Endothelial cell of umbilical vein (primary cell): Measurements from ENCODE around the gene MYADM. TPM values are rescaled to one million over a fixed set of nuclear protein-coding genes. Genes with fewer than 3 reads are reported as not detected.

Experiments
- BruUV-seq: library from RNA; stranded (reverse); fragments of 400-500 nt; replicated peaks from 2 replicates; lab custom pipeline; 2021; lab: Mats Ljungman, UMichigan
- CTCF ChIA-PET: fragments of 300-600, 350-600 bp; sonication (Branson Sonifier 250); formaldehyde crosslinking; loops from one replicate; lab custom pipeline; 2021; ENCODE audit warnings: antibody characterized with exemption, inconsistent platforms; lab: Charles Lee
- POLR2A ChIA-PET: fragments of 300-600, 350-600 bp; sonication (Branson Sonifier 250); formaldehyde crosslinking; loops from one replicate; lab custom pipeline; 2021; ENCODE audit warnings: antibody characterized with exemption, inconsistent platforms; lab: Charles Lee
- DNase-seq: peaks from one replicate; pipeline ENCODE4 v3.0.0-alpha.2; 2011; ENCODE audit warnings: low read depth, low spot score
- FAIRE-seq: peaks from 2 replicates; lab custom pipeline; 2011; peaks lifted over from hg19 to GRCh38; lab: Jason Lieb, UNC
- H2AFZ ChIP-seq: 2 replicates; pipeline ENCODE4 v1.6.0; 2012; ENCODE audit warnings: low read depth, low read length, control low read depth, inconsistent platforms
- H3K27ac ChIP-seq: 2 replicates; pipeline ENCODE4 v1.5.1; 2011; ENCODE audit warnings: low read depth, mild to moderate bottlenecking, control low read depth, low read length, moderate library complexity; ENCODE audit not compliant: insufficient read depth
- H3K27me3 ChIP-seq, 2 experiments: 2 replicates each; pipeline versions ENCODE4 v1.6.0 to v1.6.1; 2011; ENCODE audit warnings: low read length in 2 of 2, mixed read lengths in 1 of 2; ENCODE audit not compliant: control insufficient read depth in 2 of 2, insufficient read depth in 2 of 2
- H3K36me3 ChIP-seq, 2 experiments: 2 replicates in 1 of 2; 3 replicates in 1 of 2; pipeline ENCODE4 v1.5.1; 2011; ENCODE audit warnings: low read length in 2 of 2, mild to moderate bottlenecking in 1 of 2, moderate library complexity in 1 of 2; ENCODE audit not compliant: control insufficient read depth in 2 of 2, insufficient read depth in 2 of 2; ENCODE audit errors: extremely low read depth in 1 of 2
- H3K4me1 ChIP-seq: 3 replicates; pipeline ENCODE4 v1.5.1; 2011; ENCODE audit warnings: mild to moderate bottlenecking, low read length; ENCODE audit not compliant: control insufficient read depth, insufficient read depth; ENCODE audit errors: extremely low read depth
- H3K4me2 ChIP-seq: 2 replicates; pipeline ENCODE4 v1.6.1; 2011; ENCODE audit warnings: low read length, control low read depth, mixed read lengths; ENCODE audit not compliant: insufficient read depth
- H3K4me3 ChIP-seq, 3 experiments: fragments of 200-600 bp in 1 of 3; sonication (generic), shearing (Covaris generic) in 1 of 3; replicated peaks in 1 of 3; 2 replicates each; pipeline ENCODE4 v1.5.1; 2011 to 2016; ENCODE audit warnings: control low read depth in 3 of 3, low read length in 3 of 3, mild to moderate bottlenecking in 2 of 3, inconsistent platforms in 1 of 3, low read depth in 1 of 3, moderate library complexity in 1 of 3; ENCODE audit not compliant: insufficient read depth in 1 of 3
- H3K79me2 ChIP-seq: 2 replicates; pipeline ENCODE4 v1.6.0; 2012; ENCODE audit warnings: low read length, inconsistent platforms; ENCODE audit not compliant: control insufficient read depth, insufficient read depth
- H3K9ac ChIP-seq: replicated peaks from 2 replicates; pipeline ENCODE3; 2011; ENCODE audit warnings: low read length, control low read depth; ENCODE audit not compliant: insufficient read depth; ENCODE audit errors: extremely low read depth
- H3K9me1 ChIP-seq: replicated peaks from 3 replicates; pipeline ENCODE4 v1.6.0; 2011; ENCODE audit warnings: mild to moderate bottlenecking, low read length; ENCODE audit not compliant: control insufficient read depth, insufficient read depth; ENCODE audit errors: extremely low read depth
- H3K9me3 ChIP-seq: replicated peaks from 2 replicates; pipeline ENCODE4 v1.5.1; 2012; ENCODE audit warnings: low read length, inconsistent platforms; ENCODE audit not compliant: control insufficient read depth, insufficient read depth
- H4K20me1 ChIP-seq: replicated peaks from 2 replicates; pipeline ENCODE3; 2011; ENCODE audit warnings: mild to moderate bottlenecking, low read length; ENCODE audit not compliant: control insufficient read depth, insufficient read depth; ENCODE audit errors: extremely low read depth
- EZH2 ChIP-seq: IDR thresholded peaks from 2 replicates; pipeline ENCODE4 v1.6.1; 2012; ENCODE audit warnings: borderline replicate concordance, low read depth, mild to moderate bottlenecking, moderate library complexity, low read length, inconsistent platforms; ENCODE audit not compliant: severe bottlenecking
- JUN ChIP-seq: IDR thresholded peaks from 2 replicates; pipeline ENCODE4 v1.6.1; 2011; ENCODE audit warnings: borderline replicate concordance, low read depth; ENCODE audit not compliant: insufficient read length, insufficient read depth
- MYC ChIP-seq: IDR thresholded peaks from one replicate; pipeline ENCODE4 v1.6.1; 2011; ENCODE audit warnings: mild to moderate bottlenecking, low read depth, low read length
- POLR2A ChIP-seq: IDR thresholded peaks from 2 replicates; pipeline ENCODE4 v1.6.1; 2012; ENCODE audit warnings: low read depth, mild to moderate bottlenecking, control low read depth, low read length
- POLR2AphosphoS5 ChIP-seq: IDR thresholded peaks from 2 replicates; pipeline ENCODE4 v1.6.1; 2012; ENCODE audit warnings: low read depth, mild to moderate bottlenecking, control low read depth, low read length, moderate library complexity; ENCODE audit not compliant: insufficient read depth
- dilution Hi-C: fragments of 300-500 bp; cut with MboI; formaldehyde crosslinking; loops from one replicate; pipeline ENCODE4 v1.15.0; 2019; ENCODE audit warnings: low sequenced_read_pairs; ENCODE audit not compliant: extremely low pct_ligation_motif_present
- intact Hi-C: fragments of 100-400 bp; cut with micrococcal nuclease; formaldehyde crosslinking; loops from one replicate; pipeline ENCODE4 v1.10.0; 2022
- polyA plus RNA-seq, 4 experiments: library from polyadenylated mRNA; depleted of rRNA in 3 of 4; stranded (reverse) in 3 of 4; unstranded in 1 of 4; fragments of >200 nt; gene quantifications; 2 replicates each; pipeline versions ENCODE4 v1.2.1 to v1.2.3, GENCODE V29; 2011 to 2012; ENCODE audit warnings: missing spikeins in 1 of 4
- total RNA-seq: library from RNA; stranded (reverse); gene quantifications from 2 replicates; pipeline ENCODE4 v1.2.3, GENCODE V29; 2021
- TF ChIP-seq, protein P1 (sequence below): IDR thresholded peaks from 2 replicates; pipeline ENCODE4 v1.6.1; 2011; ENCODE audit not compliant: insufficient read depth, insufficient read length
- TF ChIP-seq, protein P2 (sequence below), 2 donors: IDR thresholded peaks; 1 replicate in 1 of 2; 2 replicates in 1 of 2; pipeline ENCODE4 v1.5.1; 2011; ENCODE audit warnings: low read length in 2 of 2, mild to moderate bottlenecking in 2 of 2, moderate library complexity in 2 of 2, control low read depth in 1 of 2, inconsistent platforms in 1 of 2, low read depth in 1 of 2; ENCODE audit not compliant: insufficient read depth in 1 of 2; ENCODE audit errors: extremely low read depth in 1 of 2

MYADM gene
- total and polyA plus RNA-seq, 2 donors (not counting 3 experiments of a cell fraction or from before 2014, with no cell fraction given): 100 to 133 TPM

DNA sequence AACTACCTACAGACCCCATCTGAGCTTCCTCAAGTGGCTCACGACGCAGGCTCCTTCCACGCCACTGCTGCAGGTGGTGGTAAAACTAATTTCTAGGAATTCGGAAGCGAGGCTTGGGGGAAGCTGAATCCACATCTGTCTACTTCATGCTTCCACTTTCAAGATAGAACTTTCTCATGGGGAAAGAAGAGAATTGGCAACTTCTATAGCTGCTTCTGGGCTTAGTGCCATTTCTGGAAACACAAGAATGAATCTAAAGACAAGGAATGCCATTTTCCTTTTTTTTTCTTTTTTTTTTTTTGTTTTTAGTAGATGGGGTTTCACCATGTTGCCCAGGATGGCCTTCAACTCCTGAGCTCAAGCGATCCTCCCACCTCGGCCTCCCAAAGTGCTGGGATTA, 40.8 kb upstream of the MYADM start:
- H3K36me3 ChIP-seq: no peaks in the 10 kb centered on the region
- H3K4me1 ChIP-seq: peaks cover 5% of the 10 kb centered on the region
- dilution Hi-C loops (no loop called here), intact Hi-C loops (no loop called here)
- no peak overlapping the region for H3K27ac ChIP-seq
- H3K9me1 ChIP-seq: no peaks in the 10 kb centered on the region
- no peaks in the 10 kb centered on the region for H3K27me3 ChIP-seq
- H3K79me2 ChIP-seq: no peaks in the 10 kb centered on the region
- H3K9me3 ChIP-seq: no peaks in the 10 kb centered on the region
- TF ChIP-seq MYC: no peak
- TF ChIP-seq POLR2AphosphoS5: no peak
- TF ChIP-seq, protein P1, sequence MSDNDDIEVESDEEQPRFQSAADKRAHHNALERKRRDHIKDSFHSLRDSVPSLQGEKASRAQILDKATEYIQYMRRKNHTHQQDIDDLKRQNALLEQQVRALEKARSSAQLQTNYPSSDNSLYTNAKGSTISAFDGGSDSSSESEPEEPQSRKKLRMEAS: no peak
- no peak for TF ChIP-seq POLR2A
- no peak for TF ChIP-seq EZH2
- TF ChIP-seq, protein P2, sequence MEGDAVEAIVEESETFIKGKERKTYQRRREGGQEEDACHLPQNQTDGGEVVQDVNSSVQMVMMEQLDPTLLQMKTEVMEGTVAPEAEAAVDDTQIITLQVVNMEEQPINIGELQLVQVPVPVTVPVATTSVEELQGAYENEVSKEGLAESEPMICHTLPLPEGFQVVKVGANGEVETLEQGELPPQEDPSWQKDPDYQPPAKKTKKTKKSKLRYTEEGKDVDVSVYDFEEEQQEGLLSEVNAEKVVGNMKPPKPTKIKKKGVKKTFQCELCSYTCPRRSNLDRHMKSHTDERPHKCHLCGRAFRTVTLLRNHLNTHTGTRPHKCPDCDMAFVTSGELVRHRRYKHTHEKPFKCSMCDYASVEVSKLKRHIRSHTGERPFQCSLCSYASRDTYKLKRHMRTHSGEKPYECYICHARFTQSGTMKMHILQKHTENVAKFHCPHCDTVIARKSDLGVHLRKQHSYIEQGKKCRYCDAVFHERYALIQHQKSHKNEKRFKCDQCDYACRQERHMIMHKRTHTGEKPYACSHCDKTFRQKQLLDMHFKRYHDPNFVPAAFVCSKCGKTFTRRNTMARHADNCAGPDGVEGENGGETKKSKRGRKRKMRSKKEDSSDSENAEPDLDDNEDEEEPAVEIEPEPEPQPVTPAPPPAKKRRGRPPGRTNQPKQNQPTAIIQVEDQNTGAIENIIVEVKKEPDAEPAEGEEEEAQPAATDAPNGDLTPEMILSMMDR (IDR thresholded peaks at IDR 0.05; ENCODE audit: extremely low read depth in 1 of 2, insufficient read depth in 1 of 2, low read depth in 1 of 2, low read length in 2 of 2): no peak
- TF ChIP-seq JUN: no peak
- H3K4me3 ChIP-seq: no peak overlapping the region
- POLR2A ChIA-PET: no interaction called here
- no peak overlapping the region for H3K4me2 ChIP-seq
- no peak overlapping the region for H3K9ac ChIP-seq
- CTCF ChIA-PET: interaction anchor here (0.9 to 1.6 kb wide), 3 partner anchors 17 to 203 kb away, joined by 5 to 7 read pairs (median 6); no protein-coding TSS in a partner anchor
- BruUV-seq: no TSS peak
- no peaks in the 10 kb centered on the region for H4K20me1 ChIP-seq
- FAIRE-seq: no peak
- H2AFZ ChIP-seq: no peak overlapping the region
- DNase-seq: no peak
